Mesenteric fat pad (tissue), 1 donor: Measurements from ENCODE around the gene KCNN4. TPM values are rescaled to one million over a fixed set of nuclear protein-coding genes. Genes with fewer than 3 reads are reported as not detected.

Experiments used
- DNase-seq: peaks from one replicate; pipeline ENCODE4 v3.0.0-alpha.2; 2020; ENCODE audit warnings: low spot score
- total RNA-seq: library from RNA; stranded (reverse); fragmentation: NEBNext Ultra II Directional; extraction: Animal tissue kit (Norgen Biotek cat#: 25700); gene quantifications from one replicate; pipeline ENCODE4 v1.2.1, GENCODE V29; 2021
- donor health status: DM: yes; HTN: yes; CAD: no.

KCNN4 gene
- total RNA-seq, 1 donor from 2014 or later: 3.1 TPM

DNA sequence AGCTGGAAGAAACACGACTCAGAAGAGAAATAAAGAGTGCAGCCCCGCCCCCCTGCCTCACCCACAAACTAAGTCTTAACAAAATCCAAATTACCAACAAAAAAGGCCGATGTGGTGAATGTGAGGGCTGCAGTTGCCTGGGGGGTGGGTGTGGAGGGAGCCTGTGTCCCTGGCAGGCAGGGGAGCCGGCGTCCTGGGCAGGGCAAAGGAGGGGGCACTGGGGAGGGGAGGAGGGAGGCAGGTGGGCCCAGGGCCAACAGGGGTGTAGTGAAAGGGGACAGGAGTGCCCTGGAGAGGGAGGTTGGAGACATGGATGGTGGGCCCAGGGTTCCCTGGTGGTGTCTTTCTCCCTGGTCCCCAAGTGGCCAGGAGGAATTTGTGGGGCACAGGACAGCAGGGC is 60.9 kb downstream of the KCNN4 start:
- no peak for DNase-seq

- no peak for DNase-seq
Measured at GRCh38 chr19:43719378-43719868, 61.4 kb downstream of the KCNN4 start.

DNA sequence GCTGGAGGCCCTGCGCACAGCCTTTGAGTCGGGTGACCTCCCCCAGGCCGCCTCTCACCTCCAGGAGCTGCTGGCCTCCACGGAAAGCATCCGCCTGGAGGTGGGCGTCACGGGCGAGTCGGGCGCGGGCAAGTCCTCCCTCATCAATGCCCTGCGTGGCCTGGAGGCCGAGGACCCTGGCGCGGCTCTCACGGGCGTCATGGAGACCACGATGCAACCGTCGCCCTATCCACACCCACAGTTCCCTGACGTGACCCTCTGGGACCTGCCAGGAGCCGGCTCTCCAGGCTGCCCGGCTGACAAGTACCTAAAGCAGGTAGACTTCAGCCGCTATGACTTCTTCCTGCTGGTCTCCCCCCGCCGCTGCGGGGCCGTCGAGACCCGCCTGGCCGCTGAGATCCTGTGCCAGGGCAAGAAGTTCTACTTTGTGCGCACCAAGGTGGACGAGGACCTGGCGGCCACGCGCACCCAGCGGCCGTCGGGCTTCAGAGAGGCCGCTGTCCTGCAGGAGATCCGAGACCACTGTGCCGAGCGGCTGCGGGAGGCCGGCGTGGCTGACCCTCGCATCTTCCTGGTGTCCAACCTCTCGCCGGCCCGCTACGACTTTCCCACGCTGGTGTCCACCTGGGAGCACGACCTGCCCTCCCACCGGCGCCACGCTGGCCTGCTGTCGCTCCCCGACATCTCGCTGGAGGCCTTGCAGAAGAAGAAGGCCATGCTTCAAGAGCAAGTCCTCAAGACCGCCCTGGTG is 62.0 kb downstream of the KCNN4 start:
- no peak for DNase-seq

Other genes with a start within 250 kb of the KCNN4 start
- 1.7 TPM for gene ZNF575, start 247.8 kb downstream of the KCNN4 start, total RNA-seq
- gene XRCC1, start 205.4 kb downstream of the KCNN4 start, total RNA-seq: 18.2 TPM
- gene PINLYP, start 205.2 kb downstream of the KCNN4 start, total RNA-seq: 2.2 TPM
- gene IRGQ, start 184.8 kb downstream of the KCNN4 start, total RNA-seq: 21.7 TPM
- 12.1 TPM for gene ZNF576, start 184.4 kb downstream of the KCNN4 start, total RNA-seq
- 0.22 TPM for gene SRRM5, start 168.9 kb downstream of the KCNN4 start, total RNA-seq
- gene ZNF428, start 161.3 kb downstream of the KCNN4 start, total RNA-seq: 19.2 TPM
- gene CADM4, start 141.1 kb downstream of the KCNN4 start, total RNA-seq: 1.4 TPM
- 58.0 TPM for gene PLAUR, start 110.8 kb downstream of the KCNN4 start, total RNA-seq
- gene IRGC, start 64.9 kb downstream of the KCNN4 start, total RNA-seq: not detected
- 21.1 TPM for gene SMG9, start 26.0 kb downstream of the KCNN4 start, total RNA-seq
- gene LYPD5, start 21.5 kb upstream of the KCNN4 start, total RNA-seq: 2.0 TPM
- 8.2 TPM for gene ZNF283, start 46.3 kb upstream of the KCNN4 start, total RNA-seq
- gene ZNF404, start 103.0 kb upstream of the KCNN4 start, total RNA-seq: 1.7 TPM
- gene ZNF45, start 154.3 kb upstream of the KCNN4 start, total RNA-seq: 7.7 TPM
- gene ZNF221, start 170.3 kb upstream of the KCNN4 start, total RNA-seq: 4.1 TPM
- 5.7 TPM for gene ZNF155, start 203.2 kb upstream of the KCNN4 start, total RNA-seq
- 2.4 TPM for gene ZNF230, start 222.0 kb upstream of the KCNN4 start, total RNA-seq
- 3.2 TPM for gene ZNF222, start 244.4 kb upstream of the KCNN4 start, total RNA-seq